AML-193 (cell line): Measurements from ENCODE around the gene RMND5A.

Experiments used
- DNase-seq, 2 experiments: peaks; one replicate each; lab custom pipeline; 2025; lab: John Stamatoyannopoulos, UW

Gene RMND5A

DNA sequence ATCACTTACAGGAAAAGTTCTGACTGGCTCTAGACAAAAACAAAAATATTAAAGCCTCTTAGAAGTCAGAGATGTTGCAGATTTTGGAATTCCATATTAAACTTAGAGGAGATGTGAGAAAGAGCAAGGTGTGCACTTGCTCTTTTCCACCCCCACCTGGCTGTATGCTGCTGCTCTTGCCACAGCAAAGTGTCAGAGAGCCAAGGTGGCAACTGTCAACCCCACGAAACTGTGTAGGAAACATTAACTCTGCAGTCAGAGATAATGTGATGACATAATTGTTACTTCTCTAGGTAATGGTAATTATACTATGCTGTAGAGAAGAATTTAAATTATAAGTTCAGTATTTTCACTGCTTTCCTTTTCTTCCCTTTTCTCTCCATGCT lies 45.2 kb downstream of the RMND5A start:
- no peak for DNase-seq

DNA sequence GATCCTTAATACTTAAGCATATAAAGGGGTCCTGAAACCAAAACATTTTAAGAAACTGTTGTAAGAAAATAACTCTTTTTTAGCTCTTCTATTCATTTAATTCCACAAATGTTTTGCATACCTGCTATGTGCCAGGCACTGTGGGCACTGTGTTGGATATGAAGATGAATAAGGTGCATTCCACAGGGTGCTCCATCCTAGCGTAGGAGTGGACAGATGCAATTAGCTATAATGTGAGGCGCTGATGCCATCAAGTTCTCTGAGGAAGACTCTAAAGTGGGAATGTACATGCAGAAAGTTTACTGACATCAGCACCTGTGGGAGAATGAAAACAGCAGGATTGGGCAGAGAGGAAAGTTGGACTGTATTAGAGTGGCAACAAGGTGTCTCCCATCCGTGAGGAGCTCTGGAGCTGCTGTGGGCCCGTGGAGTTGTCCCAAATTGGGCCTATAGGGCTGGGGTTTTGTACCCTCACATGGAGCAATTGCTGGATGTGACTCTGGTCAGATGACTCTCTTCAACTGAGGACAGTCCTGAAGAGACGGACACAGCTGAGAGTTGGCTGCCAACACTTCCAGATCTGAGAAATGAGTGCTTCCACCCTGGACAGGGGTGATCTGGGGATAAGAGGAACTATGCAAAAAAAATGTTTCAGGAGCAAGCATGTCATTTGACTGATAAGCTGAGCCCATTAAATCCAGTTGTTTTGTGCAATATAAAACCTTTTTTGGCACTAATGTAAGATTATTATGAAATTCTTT lies 48.3 kb downstream of the RMND5A start:
- DNase-seq: no peak

DNA sequence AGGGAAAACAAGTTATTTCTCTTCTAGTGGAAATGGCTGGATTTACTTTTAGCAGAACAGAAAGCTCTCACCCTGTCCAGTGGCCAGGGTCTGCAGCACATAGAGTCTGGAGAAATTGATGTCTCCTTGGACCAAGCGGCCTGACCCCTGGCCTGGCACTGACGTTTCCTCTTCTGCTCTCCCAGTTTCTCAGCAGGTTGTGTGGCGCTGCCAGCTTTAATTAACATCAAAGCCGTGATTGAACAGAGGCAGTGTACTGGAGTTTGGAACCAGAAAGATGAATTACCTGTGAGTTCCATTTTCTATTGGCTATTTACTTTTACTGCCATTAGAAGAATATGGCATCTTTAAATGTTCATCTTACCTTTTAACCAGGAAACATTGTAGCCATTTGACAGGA lies 49.7 kb downstream of the RMND5A start:
- no peak for DNase-seq

DNA sequence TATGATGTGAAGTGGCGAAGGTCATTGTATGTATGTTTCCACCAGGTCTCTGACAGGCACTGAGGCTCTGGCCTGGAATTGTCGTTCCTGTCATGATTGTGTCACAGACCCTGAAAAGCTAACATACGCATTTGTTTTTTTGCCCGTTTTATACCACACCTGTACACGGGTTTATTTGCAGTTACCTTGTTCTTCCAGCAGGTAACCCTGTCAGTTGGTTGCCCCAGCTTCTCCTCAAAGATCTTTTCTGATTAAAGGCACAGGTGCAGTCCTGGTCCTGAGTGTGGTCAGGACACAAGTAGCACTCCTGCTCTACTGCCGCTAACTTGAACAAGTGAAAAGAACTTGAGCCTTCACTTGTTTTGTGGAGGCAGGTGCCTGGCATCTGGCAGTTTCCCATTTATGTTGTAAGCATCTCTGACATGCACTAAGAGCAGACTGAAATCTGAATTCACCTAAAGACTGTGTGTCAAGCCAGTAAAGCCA lies 50.8 kb downstream of the RMND5A start:
- DNase-seq: no peak

DNA sequence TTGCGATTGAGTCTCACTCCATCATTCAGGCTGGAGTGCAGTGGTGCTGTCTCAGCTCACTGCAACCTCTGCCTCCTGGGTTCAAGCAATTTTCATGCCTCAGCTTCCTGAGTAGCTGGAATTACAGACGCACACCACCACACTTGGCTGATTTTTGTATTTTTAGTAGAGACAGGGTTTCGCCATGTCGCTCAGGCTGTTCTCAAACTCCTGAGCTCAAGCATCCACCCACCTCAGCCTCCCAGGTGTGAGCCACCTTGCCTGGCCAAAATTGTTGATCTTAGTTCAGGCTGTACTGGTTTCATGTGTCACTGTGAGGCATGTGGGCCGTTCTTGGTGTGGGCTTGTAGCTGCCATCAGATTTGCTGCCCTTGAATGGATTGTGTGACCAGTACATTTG lies 52.5 kb downstream of the RMND5A start:
- no peak for DNase-seq

DNA sequence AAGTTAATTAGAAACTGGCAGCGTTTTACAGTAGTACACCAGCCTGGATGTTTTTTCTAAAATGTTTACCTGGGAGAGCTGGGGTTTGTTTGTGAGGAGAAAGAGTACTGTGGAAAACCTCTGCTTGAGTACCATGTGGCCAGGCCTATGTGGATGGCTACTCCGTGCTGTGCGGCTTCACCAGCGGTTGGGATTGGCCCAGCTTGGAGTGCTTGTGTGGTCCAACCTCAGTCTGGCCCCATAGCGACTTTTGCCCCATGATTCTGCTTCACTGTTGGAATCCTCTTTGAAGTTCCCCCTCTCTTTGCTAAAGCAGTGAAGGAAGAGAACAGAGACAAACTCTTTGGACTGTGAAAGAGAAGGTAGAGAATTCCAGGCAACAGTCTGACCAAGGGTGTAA lies 54.8 kb downstream of the RMND5A start:
- DNase-seq: no peak

DNA sequence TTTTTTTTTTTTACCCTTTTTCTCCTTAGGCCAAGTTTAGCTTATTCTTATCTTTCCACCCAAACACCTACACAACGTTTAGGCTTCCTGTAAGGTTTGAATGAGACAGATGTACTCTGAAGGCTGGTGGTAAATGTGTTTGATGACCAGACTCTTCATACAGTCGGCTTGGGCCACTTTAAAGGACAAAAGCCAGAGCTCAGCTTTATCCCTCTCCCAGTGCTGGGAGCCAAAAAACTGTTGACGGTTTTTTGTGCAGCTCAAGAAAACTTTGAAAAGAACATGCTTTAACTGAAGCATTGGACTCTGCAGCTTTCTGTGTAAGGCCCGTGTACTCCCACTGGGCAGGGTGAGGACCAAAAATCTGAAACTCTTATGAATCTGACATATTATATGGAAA lies 55.2 kb downstream of the RMND5A start:
- no peak for DNase-seq

DNA sequence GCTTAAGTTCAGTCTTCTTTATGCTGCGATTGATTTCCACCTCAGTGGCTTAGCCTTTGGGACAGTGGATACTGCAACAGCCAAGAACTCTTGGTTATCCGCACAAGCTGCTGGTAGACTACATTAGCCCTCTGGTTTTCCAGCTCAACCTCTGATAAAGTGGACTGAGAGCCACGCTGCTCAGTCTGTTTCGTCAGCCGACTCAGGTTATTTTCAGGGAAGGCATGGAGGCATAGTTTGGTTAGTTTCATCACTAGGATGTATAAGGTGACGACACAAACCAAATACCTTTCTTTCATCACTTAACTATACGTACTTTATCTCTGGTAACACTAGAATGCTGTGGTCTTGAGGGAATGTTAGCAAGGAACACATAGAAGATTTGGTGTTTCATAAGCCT lies 56.4 kb downstream of the RMND5A start:
- no peak for DNase-seq

DNA sequence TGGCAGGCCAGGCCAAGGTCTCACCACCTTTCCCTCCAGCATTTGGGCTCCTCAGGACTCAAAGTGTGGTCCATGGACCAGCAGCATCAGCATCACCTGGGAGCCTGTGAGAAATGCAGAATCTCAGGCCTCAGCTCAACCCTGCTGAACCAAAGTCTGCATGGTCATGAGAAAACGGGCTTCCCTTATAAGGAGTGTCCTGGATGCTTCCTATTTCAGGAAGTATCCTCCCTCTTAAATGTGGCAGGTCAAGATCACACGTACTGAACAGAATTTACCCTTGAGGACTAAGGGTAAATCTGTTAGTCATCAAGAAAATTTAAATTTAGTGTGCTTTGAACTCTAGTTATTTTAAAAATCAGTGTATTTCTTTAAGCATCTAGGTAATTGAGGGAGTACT lies 58.9 kb downstream of the RMND5A start:
- DNase-seq: no peak

DNA sequence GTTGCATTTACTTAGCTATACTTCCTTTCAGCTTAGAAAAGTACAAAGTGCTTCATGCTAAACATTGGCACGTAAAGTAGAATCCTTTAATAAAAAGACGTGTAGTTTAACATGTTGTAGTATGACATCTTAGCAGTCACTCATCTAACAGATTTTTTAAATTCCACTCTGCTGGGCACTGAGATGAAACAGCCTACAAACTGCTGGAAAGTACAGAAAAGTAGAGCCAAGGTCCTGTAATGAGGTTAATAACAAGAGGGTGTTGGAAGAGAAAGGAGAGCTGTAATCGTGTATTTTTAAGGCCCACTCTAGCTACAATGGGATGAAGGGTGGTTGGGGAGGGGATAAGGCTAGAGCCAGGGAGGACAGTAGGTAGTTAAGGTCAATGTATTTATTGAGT lies 59.9 kb downstream of the RMND5A start:
- no peak for DNase-seq

DNA sequence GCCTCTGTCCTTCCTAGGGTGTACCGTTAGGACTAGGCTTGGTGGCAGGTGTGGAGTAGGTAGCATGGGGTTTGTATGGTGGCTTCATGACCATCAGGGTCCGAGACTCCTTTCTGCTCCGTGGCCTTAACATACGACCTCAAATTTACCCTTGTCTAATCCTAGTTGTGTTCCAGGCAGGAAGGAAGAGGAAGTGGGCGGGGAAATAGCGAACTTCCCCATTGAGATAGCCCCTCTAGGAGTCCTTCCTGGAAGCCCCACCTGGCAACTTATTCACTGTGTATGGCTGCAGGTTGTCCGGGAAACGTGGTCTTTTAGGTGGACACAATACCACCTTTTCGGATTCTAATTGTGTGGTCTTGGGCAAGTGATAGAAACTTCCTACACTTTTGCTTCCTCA lies 61.3 kb downstream of the RMND5A start:
- no peak for DNase-seq

DNA sequence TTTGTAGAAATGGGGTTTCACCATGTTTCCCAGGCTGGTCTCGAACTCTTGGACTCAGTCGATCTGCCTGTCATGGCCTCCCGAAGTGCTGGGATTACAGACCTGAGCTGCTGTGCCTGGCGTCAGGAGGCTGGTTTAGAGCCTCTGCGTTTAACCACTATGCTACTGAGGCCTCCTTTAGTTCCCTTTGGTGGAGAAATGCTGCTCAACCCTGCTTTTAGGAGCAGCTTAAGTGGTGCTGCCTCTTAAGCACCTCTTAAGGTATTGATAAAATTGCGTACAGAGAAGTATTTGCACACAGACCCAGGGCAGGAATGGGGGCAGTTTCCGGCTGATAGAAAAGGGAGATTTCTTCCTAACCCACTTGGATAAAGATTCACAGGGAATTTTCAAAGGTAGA lies 62.7 kb downstream of the RMND5A start:
- DNase-seq: no peak

DNA sequence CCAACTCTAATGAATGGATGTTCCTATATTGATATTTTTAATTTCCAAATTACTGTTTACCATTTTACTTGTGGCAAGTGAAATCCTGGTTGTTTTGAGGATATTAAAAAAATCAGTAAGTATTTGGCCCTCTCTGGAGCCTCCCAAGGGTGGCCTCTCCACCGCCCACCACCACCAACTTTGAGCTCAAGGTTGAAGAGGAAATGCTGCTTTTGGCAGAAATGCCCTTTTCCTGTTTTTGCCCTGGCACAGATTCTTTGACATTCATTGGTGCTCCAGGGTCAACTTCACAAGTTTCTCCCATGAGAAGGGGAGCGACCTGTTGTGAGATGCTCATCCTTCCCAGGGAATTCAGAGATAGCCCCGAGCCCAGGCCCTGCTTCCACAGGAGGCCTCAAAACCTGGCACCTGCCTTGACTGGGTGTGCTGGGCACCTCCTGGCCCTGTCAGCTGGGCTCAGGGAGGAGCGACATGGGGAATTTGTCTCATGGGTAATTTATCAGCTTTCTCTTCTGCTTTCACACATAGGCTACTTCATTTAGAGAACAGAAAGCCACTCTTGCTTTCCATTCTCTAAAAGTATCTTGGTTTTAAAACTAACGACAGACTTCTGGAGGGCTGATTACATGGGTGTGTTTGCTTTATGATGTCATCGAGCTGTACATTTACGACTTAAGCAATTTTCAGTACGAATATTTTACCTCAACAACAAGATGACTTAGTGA lies 63.7 kb downstream of the RMND5A start:
- DNase-seq: no peak

DNA sequence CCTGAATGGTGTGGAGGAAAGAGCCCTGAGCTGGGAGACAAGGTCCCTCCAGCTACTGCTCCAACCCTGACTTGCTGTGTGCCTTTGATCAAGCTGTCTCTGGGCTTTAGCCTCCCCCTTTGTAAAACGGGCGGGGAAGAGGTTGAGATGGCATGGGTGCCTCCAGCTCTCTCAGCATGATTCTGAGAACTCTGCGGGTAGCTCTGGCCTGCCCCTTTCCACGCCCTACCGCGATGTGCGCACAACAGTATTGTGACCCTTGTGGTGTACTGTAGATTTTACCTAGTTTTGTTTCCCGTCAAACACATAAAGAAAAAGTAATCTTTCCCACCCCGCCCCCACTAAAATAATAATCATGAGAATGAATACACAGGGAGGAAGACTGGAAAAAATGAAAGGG lies 65.4 kb downstream of the RMND5A start:
- no peak for DNase-seq

DNA sequence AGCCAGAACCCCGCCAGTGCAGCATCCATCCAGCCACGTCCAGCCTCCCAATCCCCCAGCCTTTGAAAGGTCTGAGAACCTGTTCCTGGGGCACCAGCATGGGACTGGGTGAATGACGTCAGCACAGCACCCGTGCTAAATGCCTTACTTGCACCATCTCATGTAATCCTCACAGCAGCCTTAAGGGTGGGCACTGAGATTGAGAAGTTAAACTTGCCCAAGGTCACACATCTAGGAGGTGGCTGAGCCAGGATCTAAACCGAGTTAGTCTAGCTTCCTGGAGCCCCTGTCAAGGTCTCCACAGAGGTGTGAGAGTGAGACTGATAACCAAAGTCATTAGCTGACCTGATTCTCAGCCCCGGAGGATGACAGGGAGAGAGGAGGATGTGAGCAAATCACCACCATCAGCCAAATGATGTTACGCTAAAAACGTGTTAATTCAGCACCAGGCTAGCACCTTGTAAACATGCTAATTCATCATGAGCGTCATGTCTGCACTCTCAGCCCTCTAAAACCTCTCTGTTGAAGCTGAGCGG lies 66.0 kb downstream of the RMND5A start:
- no peak for DNase-seq

DNA sequence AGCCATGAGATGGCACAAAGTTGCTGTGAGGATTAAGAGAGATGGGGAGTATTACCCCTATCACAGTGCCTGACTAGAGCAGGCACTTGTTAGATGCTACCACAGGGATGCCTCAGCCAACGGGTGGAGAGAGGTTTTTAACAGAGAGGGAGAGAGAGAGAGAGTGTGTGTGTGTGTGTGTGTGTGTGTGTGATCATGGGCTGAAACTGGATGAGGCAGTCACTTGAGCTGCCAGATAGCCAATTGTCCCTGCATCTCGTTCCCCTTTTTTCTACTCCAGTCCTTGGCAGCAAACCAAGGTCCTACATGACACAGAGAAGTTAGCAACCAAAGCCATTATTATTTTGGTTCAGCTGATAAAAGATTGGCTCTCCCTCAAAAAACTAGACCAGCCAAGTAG lies 67.6 kb downstream of the RMND5A start:
- DNase-seq: peak; percentile 25 to 36

DNA sequence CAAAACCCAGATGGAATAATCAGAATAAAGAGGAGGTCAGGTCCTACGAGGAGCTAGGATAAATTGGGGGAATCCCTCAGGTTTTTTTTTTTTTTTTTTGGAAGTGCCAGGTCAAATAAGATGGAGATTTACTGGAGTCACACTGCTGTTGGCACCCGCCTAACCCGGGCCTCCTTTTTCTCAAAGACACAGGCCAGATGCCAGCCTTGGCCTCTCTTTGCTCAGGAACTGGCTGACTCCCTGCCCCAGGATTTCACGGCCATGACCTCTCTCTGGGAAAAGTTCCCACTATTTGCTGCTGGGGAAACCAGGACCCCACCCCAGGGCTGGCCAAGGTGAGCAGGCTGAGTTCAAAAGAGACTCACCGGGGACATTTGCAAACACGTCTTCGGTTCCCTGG lies 68.1 kb downstream of the RMND5A start:
- DNase-seq: no peak

DNA sequence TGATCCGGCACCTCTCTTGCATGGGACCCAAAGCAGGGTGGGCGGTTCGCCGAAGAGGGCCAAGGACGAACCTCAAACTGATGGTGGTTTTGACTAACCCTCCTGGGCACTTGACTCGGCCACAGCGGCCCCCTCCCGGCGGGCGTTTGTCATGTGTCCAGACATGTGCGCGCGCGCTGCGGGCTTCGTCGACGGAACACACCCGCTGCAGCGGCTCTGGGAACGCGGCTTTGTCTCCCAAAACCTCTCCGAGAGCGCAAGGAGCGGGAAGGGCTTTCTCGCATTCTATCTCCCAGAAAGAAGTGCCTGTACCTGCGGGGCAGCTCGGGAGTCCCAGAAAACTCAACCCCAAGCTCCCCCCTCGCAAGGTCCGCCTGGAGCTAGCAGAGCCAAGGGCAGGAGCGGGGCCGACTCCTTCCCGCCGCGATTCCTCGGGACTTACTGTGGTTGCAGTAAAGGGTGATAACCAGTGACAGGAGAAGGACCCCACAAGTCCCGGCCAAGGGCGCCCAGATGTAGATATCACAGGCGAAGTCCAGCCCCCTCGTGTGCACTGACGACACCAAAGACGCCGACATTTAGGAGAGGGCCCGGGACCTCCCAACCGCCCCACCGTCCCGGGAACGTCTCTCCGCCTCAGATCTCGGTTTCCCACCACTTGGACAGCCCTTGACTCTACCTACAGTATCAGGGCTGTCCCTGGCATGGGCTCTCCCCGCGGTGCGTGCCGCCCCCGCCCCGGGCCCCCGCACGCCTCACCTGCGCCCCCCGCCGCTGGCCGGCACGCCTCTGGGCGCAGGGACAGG lies 69.0 kb downstream of the RMND5A start:
- no peak for DNase-seq

DNA sequence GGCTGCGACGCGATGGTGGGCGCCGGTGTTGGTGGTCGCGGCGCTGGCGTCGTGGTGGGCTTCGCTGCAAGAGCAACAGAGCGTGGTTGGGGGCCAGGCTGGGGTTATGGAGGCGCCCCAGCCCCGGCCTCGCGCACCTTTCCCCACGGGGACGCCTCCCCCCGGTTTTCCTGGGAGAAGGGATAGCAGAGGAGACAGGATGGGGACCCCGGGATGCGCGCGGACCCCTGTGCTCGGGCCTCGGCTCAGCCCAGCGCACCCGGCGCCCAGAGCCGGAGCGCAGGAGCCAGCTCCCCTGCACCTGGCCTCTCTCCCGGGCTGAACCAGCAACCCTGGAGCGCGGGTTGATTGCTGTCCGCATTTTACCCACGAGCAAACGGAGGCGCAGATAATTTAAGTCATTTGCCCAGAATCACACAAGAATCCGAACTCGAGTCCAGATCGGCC lies 69.6 kb downstream of the RMND5A start:
- DNase-seq: no peak

DNA sequence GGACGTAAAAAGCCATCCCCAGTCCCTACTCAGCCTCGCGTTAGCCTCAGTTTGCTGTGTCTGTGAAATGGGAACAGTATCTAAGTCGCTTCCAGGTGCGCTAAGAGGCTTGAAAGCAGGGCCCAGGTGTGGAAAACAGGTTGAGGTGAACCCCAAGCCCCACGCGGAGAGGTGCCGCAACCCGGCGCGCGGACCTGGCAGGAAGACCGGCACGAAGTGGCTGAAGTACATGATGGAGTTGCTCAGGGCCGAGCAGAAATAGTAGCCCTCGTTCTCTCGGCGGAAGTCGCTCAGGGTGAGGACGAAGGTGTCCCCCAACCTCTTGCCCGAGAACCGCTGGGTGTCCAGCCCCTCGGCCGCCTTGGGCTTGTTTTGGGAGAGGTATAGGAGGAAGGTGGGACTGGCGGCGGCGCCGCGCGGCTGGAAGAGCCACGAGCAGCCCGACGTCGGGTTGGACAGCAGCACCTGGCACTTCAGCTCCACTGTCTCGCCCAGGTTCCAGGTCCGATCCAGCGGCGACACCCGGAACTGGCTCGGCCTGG lies 70.1 kb downstream of the RMND5A start:
- DNase-seq: no peak

DNA sequence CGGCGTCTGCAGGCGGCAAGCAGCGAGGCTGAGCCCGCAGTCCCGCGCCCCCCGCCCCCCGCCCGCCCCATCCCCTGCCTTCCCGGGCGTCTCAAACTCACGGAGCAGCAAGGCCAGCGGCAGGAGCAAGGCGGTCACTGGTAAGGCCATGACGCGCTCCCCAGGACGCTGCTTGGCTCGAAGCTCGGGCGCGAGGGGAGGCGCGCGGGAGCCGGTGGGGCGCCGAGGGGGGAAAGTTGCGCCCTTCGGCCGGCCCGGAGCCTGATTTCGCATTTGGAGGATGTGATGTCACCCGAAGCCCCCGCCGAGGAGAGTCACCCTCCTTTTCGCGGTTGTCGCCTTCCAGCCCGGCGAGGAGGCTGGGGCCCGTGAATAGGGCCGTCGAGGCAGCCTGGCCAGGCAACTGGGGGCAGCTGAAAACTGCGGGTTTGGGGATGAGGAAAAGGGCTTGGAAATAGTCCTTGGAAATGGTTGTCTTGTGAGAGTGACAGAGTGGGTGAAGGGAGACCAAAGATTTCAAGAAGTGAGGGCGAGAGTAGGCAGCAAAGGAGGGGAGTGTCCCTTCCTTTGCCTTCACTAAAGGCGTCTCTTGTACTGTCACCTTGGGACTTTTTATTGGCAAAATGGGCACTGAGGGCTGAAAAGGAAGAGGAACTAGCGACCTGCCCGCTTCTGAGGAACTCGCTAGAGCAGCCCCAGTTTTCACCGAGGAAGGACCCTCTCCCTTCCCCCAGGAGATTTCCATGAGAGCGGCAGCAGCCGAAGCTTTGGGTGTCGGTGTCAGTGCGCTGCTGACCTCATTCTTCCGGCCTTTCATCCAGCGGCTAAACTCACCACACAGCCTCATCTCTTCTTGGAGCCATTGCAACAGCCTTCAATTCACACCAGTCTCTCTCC lies 70.8 kb downstream of the RMND5A start, which contains the start of gene CD8A:
Gene CD8A (minus strand): TSS at position 238 of the 897 bp plus-strand sequence. CDS start 88 bp downstream, at position 150.
- peak; percentile 30 to 40 for DNase-seq
